HepG2 (cell line): Measurements from ENCODE around the gene NEUROD1. TPM values are rescaled to one million over a fixed set of nuclear protein-coding genes. Genes with fewer than 3 reads are reported as not detected.

Source experiments
- ATF5 ChIP-seq: sonication (generic); formaldehyde crosslinking; IDR thresholded peaks from 2 replicates; pipeline ENCODE4 v1.4.0; 2020; ENCODE audit warnings: mild to moderate bottlenecking, low read depth, missing genetic modification reagents
- CBFB ChIP-seq: sonication (generic); formaldehyde crosslinking; IDR thresholded peaks from 2 replicates; pipeline ENCODE4 v1.4.0; 2020; ENCODE audit warnings: missing genetic modification reagents
- ERF ChIP-seq: IDR thresholded peaks from 2 replicates; pipeline ENCODE4 v1.6.1; 2018; ENCODE audit warnings: missing biosample characterization, missing genetic modification reagents
- ESRRA ChIP-seq: sonication (generic); formaldehyde crosslinking; IDR thresholded peaks from 2 replicates; pipeline ENCODE4 v1.5.1; 2020; ENCODE audit warnings: mild to moderate bottlenecking, low read depth, missing genetic modification reagents
- HMGXB4 ChIP-seq, 2 experiments: sonication (generic) in 1 of 2; formaldehyde crosslinking in 1 of 2; IDR thresholded peaks; 2 replicates each; pipeline versions ENCODE4 v1.4.0 to v1.6.1; 2018 to 2020; ENCODE audit warnings: missing genetic modification reagents in 2 of 2, borderline replicate concordance in 1 of 2, low read depth in 1 of 2, mild to moderate bottlenecking in 1 of 2, missing biosample characterization in 1 of 2
- HNF4G ChIP-seq, 2 experiments: sonication (generic) in 1 of 2; formaldehyde crosslinking in 1 of 2; IDR thresholded peaks; 2 replicates each; pipeline versions ENCODE4 v1.4.0 to v1.6.1; 2011 to 2020; ENCODE audit warnings: borderline replicate concordance in 2 of 2, low read depth in 2 of 2, mild to moderate bottlenecking in 2 of 2, low read length in 1 of 2, missing genetic modification reagents in 1 of 2, moderate library complexity in 1 of 2
- KDM6A ChIP-seq: IDR thresholded peaks from 2 replicates; pipeline ENCODE4 v1.6.1; 2016; ENCODE audit warnings: low read depth
- MLXIP ChIP-seq: sonication (generic); formaldehyde crosslinking; IDR thresholded peaks from 2 replicates; pipeline ENCODE4 v1.9.0; 2021; ENCODE audit warnings: missing genetic modification reagents, borderline replicate concordance
- MYNN ChIP-seq: sonication (generic); formaldehyde crosslinking; IDR thresholded peaks from 2 replicates; pipeline ENCODE4 v1.4.0; 2020; ENCODE audit warnings: mild to moderate bottlenecking, low read depth, missing genetic modification reagents
- NR2F1 ChIP-seq, 2 experiments: fragments of 450-650 bp in 1 of 2; formaldehyde crosslinking in 1 of 2; IDR thresholded peaks; 2 replicates each; pipeline versions ENCODE4 v1.5.0 to v1.6.1; 2016 to 2020; ENCODE audit warnings: mild to moderate bottlenecking in 1 of 2, missing compliant biosample characterization in 1 of 2, missing genetic modification reagents in 1 of 2, moderate library complexity in 1 of 2
- RXRB ChIP-seq: IDR thresholded peaks from 2 replicates; pipeline ENCODE4 v1.6.1; 2016; ENCODE audit warnings: borderline replicate concordance, missing genetic modification reagents, missing compliant biosample characterization
- SMAD9 ChIP-seq: sonication (generic); formaldehyde crosslinking; IDR thresholded peaks from 2 replicates; pipeline ENCODE4 v1.5.1; 2020; ENCODE audit warnings: mild to moderate bottlenecking, missing genetic modification reagents
- SMARCE1 ChIP-seq: fragments of 450-650 bp; IDR thresholded peaks from 2 replicates; pipeline ENCODE4 v1.6.1; 2017; ENCODE audit warnings: borderline replicate concordance
- SNAPC2 ChIP-seq: sonication (generic); formaldehyde crosslinking; IDR thresholded peaks from 2 replicates; pipeline ENCODE4 v1.8.1; 2022; ENCODE audit warnings: mild to moderate bottlenecking, missing genetic modification reagents
- ZNF468 ChIP-seq: sonication (generic); formaldehyde crosslinking; IDR thresholded peaks from 2 replicates; pipeline ENCODE4 v1.8.0; 2022; ENCODE audit warnings: mild to moderate bottlenecking, moderate library complexity, missing genetic modification reagents
- ZNF547 ChIP-seq: sonication (generic); formaldehyde crosslinking; IDR thresholded peaks from 2 replicates; pipeline ENCODE4 v1.5.1; 2020; ENCODE audit warnings: mild to moderate bottlenecking, missing genetic modification reagents
- ZNF570 ChIP-seq: sonication (generic); formaldehyde crosslinking; IDR thresholded peaks from 2 replicates; pipeline ENCODE4 v1.4.0; 2020; ENCODE audit warnings: mild to moderate bottlenecking, missing genetic modification reagents, borderline replicate concordance
- ZNF704 ChIP-seq: sonication (generic); formaldehyde crosslinking; IDR thresholded peaks from 2 replicates; pipeline ENCODE4 v1.8.1; 2023; ENCODE audit warnings: mild to moderate bottlenecking, inconsistent platforms, moderate library complexity, missing genetic modification reagents, borderline replicate concordance
- ZNF737 ChIP-seq: sonication (generic); formaldehyde crosslinking; IDR thresholded peaks from 2 replicates; pipeline ENCODE4 v1.5.0; 2020; ENCODE audit warnings: missing genetic modification reagents, mild to moderate bottlenecking, borderline replicate concordance
- ZNF850 ChIP-seq: sonication (generic); formaldehyde crosslinking; conservative IDR thresholded peaks from 2 replicates; pipeline ENCODE4 v1.9.0; 2021; ENCODE audit warnings: mild to moderate bottlenecking, missing genetic modification reagents
- ZNF891 ChIP-seq: sonication (generic); formaldehyde crosslinking; IDR thresholded peaks from 2 replicates; pipeline ENCODE4 v1.5.0; 2020; ENCODE audit warnings: mild to moderate bottlenecking, missing genetic modification reagents
- polyA plus RNA-seq, 8 experiments: library from polyadenylated mRNA; depleted of rRNA in 3 of 8; stranded (reverse) in 7 of 8; unstranded in 1 of 8; fragments of >200 nt; fragmentation: Illumina TruSeq in 4 of 8; extraction: Trizol in 4 of 8; gene quantifications; 2 replicates each; pipeline versions ENCODE4 v1.2.1 to v1.2.3, GENCODE V29; 2011 to 2016; ENCODE audit warnings: low read depth in 4 of 8, missing spikeins in 1 of 8, mixed read lengths in 1 of 8; ENCODE audit not compliant: insufficient read depth in 1 of 8
- total RNA-seq, 5 experiments: library from RNA; depleted of rRNA; stranded (reverse); fragments of >200 nt; fragmentation: Illumina TruSeq; extraction: Trizol; gene quantifications; 2 replicates each; pipeline ENCODE4 v1.2.3, GENCODE V29; 2016; ENCODE audit warnings: low read depth in 1 of 5

Gene NEUROD1
- total and polyA plus RNA-seq, 2 of the 13 experiments (the other 11 are each of a cell fraction or from before 2014, with no cell fraction given): not detected

GRCh38 chr2:181677912-181678586, 2.3 kb downstream of the NEUROD1 start (continued):
- no peak for TF ChIP-seq SMARCE1
- TF ChIP-seq ATF5 (CRISPR knock-in tag): peak; percentile 85; the same call in 1 of the 2 replicates
- TF ChIP-seq CBFB: 0 out of 2 replicates have a peak, but pooled peaks have one; percentile 34
- no peak for TF ChIP-seq HNF4G (IDR thresholded peaks at IDR 0.05; ENCODE audit: borderline replicate concordance, low read depth, low read length)
- 0 out of 2 replicates have a peak, but pooled peaks have one; percentile 50 for TF ChIP-seq HNF4G (CRISPR knock-in tag; IDR thresholded peaks at IDR 0.05; ENCODE audit: borderline replicate concordance, low read depth)
- no peak for TF ChIP-seq ZNF850 (CRISPR knock-in tag)
- TF ChIP-seq NR2F1 (CRISPR knock-in tag; IDR thresholded peaks at IDR 0.05): peak in 1 of 2 experiments; percentile 31; a peak in 1 of 4 replicates
- peak; percentile 91; the same call in 1 of the 2 replicates for TF ChIP-seq MLXIP (CRISPR knock-in tag)
- TF ChIP-seq KDM6A (CRISPR knock-in tag): no peak
- peak; percentile 98 for TF ChIP-seq ZNF737
- 0 out of 2 replicates have a peak, but pooled peaks have one; percentile 43 for TF ChIP-seq ZNF570 (CRISPR knock-in tag)
- 0 out of 4 replicates have a peak, but pooled peaks of 1 of the 2 experiments have one; percentile 24 for TF ChIP-seq HMGXB4 (CRISPR knock-in tag; IDR thresholded peaks at IDR 0.05; ENCODE audit: borderline replicate concordance in 1 of 2, low read depth in 1 of 2)
- no peak for TF ChIP-seq MYNN
- TF ChIP-seq ESRRA (CRISPR knock-in tag): no peak
- TF ChIP-seq ZNF468 (CRISPR knock-in tag): no peak
- peak; percentile 90 for TF ChIP-seq ERF (CRISPR knock-in tag)
- peak; percentile 81; the same call in 1 of the 2 replicates for TF ChIP-seq SNAPC2
- 0 out of 2 replicates have a peak, but pooled peaks have one; percentile 30 for TF ChIP-seq ZNF547
- TF ChIP-seq ZNF891: peak; percentile 73
- TF ChIP-seq RXRB (CRISPR knock-in tag): peak; percentile 66
- 0 out of 2 replicates have a peak, but pooled peaks have one; percentile 52 for TF ChIP-seq SMAD9
- TF ChIP-seq ZNF704: peak; percentile 86; the same call in 1 of the 2 replicates
